Kidney (tissue), 11 donors: ENCODE results near the gene RHCE. TPM values are rescaled to one million over a fixed set of nuclear protein-coding genes. Genes with fewer than 3 reads are reported as not detected.
A peak's percentile ranks its signal among the peaks of the same experiment; 100 is the strongest.
"Not testable (repeated sequence)": the region's sequence is repeated elsewhere in the genome, so short reads cannot be mapped to it uniquely, and the experiment has no call there.

Source experiments
- DNase-seq, 5 donors: peaks; one replicate each; pipeline ENCODE4 v3.0.0-alpha.2; 2013 to 2020
- FAIRE-seq: peaks from 2 replicates; lab custom pipeline; 2012; peaks lifted over from hg19 to GRCh38; lab: Jason Lieb, UNC
- H3K27ac ChIP-seq, 2 donors: one replicate each; pipeline ENCODE4 v1.7.0; 2013; ENCODE audit warnings: low read depth in 2 of 2, low read length in 2 of 2, inconsistent platforms in 1 of 2
- H3K27me3 ChIP-seq: one replicate; pipeline ENCODE4 v1.7.1; 2013; ENCODE audit warnings: low read length, inconsistent platforms; ENCODE audit not compliant: control insufficient read depth, insufficient read depth
- H3K36me3 ChIP-seq, 3 donors: one replicate each; pipeline versions ENCODE4 v1.7.0 to v1.7.1; 2013; ENCODE audit warnings: low read length in 3 of 3, control low read depth in 1 of 3, inconsistent platforms in 1 of 3; ENCODE audit not compliant: insufficient read depth in 3 of 3, control insufficient read depth in 2 of 3
- H3K4me1 ChIP-seq, 3 donors: one replicate each; pipeline versions ENCODE4 v1.7.0 to v1.7.1; 2013; ENCODE audit warnings: low read length in 3 of 3, inconsistent platforms in 1 of 3, low read depth in 1 of 3; ENCODE audit not compliant: control insufficient read depth in 2 of 3, insufficient read depth in 2 of 3
- H3K4me3 ChIP-seq, 3 donors: one replicate each; pipeline versions ENCODE4 v1.7.0 to v1.8.1; 2013; ENCODE audit warnings: low read length in 3 of 3, control low read depth in 1 of 3, inconsistent platforms in 1 of 3
- H3K9ac ChIP-seq, 3 donors: one replicate each; pipeline versions ENCODE4 v1.7.0 to v1.7.1; 2013; ENCODE audit warnings: low read length in 3 of 3, control low read depth in 1 of 3, inconsistent platforms in 1 of 3
- H3K9me3 ChIP-seq, 3 donors: one replicate each; pipeline versions ENCODE4 v1.7.0 to v1.7.1; 2013; ENCODE audit warnings: low read length in 3 of 3, control low read depth in 1 of 3, inconsistent platforms in 1 of 3; ENCODE audit not compliant: control insufficient read depth in 2 of 3, insufficient read depth in 1 of 3
- intact Hi-C: fragments of 100-400 bp; cut with DNase I; formaldehyde crosslinking; loops from one replicate; pipeline ENCODE4 v1.11.1; 2022
- polyA plus RNA-seq: library from polyadenylated mRNA; stranded (reverse); fragments of 350-450 nt; fragmentation: Illumina TruSeq; extraction: RNeasy Lipid Tissue Mini Kit (QIAGEN cat#74804); gene quantifications from one replicate; pipeline ENCODE4 v1.2.3, GENCODE V29; 2014; ENCODE audit warnings: low read depth, low replicate concordance; ENCODE audit not compliant: insufficient read depth
- total RNA-seq: library from RNA; stranded (reverse); fragmentation: NEBNext Ultra II Directional; extraction: Animal tissue kit (Norgen Biotek cat#: 25700); gene quantifications from one replicate; pipeline ENCODE4 v1.2.1, GENCODE V29; 2021
- donor health status: control.
- donor health status: control.
- donor health status: DM: yes; HTN: yes; CAD: no.
- donor health status: Normal renal cell carcinoma (clear cell type).

The RHCE gene
- total and polyA plus RNA-seq, 2 donors from 2014 or later, result 0.44 to 1.3 TPM

GRCh38 chr1:25327864-25328790 lies 92.5 kb downstream of the RHCE start:
- H3K27ac ChIP-seq, H3K36me3 ChIP-seq, H3K4me1 ChIP-seq, H3K27me3 ChIP-seq, DNase-seq, H3K9ac ChIP-seq, FAIRE-seq, intact Hi-C loops, H3K4me3 ChIP-seq, H3K9me3 ChIP-seq: not testable (repeated sequence)

- DNase-seq, H3K9me3 ChIP-seq, FAIRE-seq, H3K9ac ChIP-seq, H3K4me1 ChIP-seq, H3K4me3 ChIP-seq, intact Hi-C loops, H3K27ac ChIP-seq, H3K27me3 ChIP-seq, H3K36me3 ChIP-seq: not testable (repeated sequence)
These were observed 96.2 kb downstream of the RHCE start for GRCh38 chr1:25324407-25324806.

GRCh38 chr1:25322127-25322526 lies 98.5 kb downstream of the RHCE start:
- H3K27me3 ChIP-seq, intact Hi-C loops, H3K9me3 ChIP-seq, H3K4me1 ChIP-seq, H3K27ac ChIP-seq, H3K36me3 ChIP-seq, H3K9ac ChIP-seq, DNase-seq, FAIRE-seq, H3K4me3 ChIP-seq: not testable (repeated sequence)

GRCh38 chr1:25320314-25320938 lies 100.2 kb downstream of the RHCE start:
- H3K27ac ChIP-seq, FAIRE-seq, intact Hi-C loops, H3K27me3 ChIP-seq, H3K4me3 ChIP-seq, H3K9ac ChIP-seq, H3K36me3 ChIP-seq, H3K4me1 ChIP-seq, H3K9me3 ChIP-seq: not testable (repeated sequence)
- DNase-seq, result peak in 1 of 5 donors; percentile 3

GRCh38 chr1:25312806-25313470 lies 107.7 kb downstream of the RHCE start:
- intact Hi-C loops, H3K9me3 ChIP-seq, H3K4me1 ChIP-seq, DNase-seq, H3K36me3 ChIP-seq, H3K4me3 ChIP-seq, H3K27ac ChIP-seq, H3K27me3 ChIP-seq, FAIRE-seq, H3K9ac ChIP-seq: not testable (repeated sequence)

Other genes starting within 250 kb of the RHCE start
- 53.8 TPM for gene SYF2, start 188.3 kb downstream of the RHCE start, total RNA-seq
- gene SYF2, start 188.3 kb downstream of the RHCE start, polyA plus RNA-seq, result 91.5 TPM
- gene RSRP1, start 173.4 kb downstream of the RHCE start, total RNA-seq, result 123 TPM
- gene RSRP1, start 173.4 kb downstream of the RHCE start, polyA plus RNA-seq, result 118 TPM
- not detected for gene RHD, start 148.3 kb downstream of the RHCE start, total RNA-seq
- not detected for gene RHD, start 148.3 kb downstream of the RHCE start, polyA plus RNA-seq
- gene TMEM50A, start 82.5 kb downstream of the RHCE start, total RNA-seq, result 118 TPM
- gene TMEM50A, start 82.5 kb downstream of the RHCE start, polyA plus RNA-seq, result 115 TPM
- 19.3 TPM for gene MACO1, start 10.1 kb upstream of the RHCE start, total RNA-seq
- 12.1 TPM for gene MACO1, start 10.1 kb upstream of the RHCE start, polyA plus RNA-seq
- 26.2 TPM for gene LDLRAP1, start 122.8 kb upstream of the RHCE start, total RNA-seq
- 14.4 TPM for gene LDLRAP1, start 122.8 kb upstream of the RHCE start, polyA plus RNA-seq
- 31.7 TPM for gene MAN1C1, start 196.0 kb upstream of the RHCE start, total RNA-seq
- gene MAN1C1, start 196.0 kb upstream of the RHCE start, polyA plus RNA-seq, result 65.5 TPM